HUES64 (cell line): ENCODE results near the gene FLCN.

Experiments
- H3K27ac ChIP-seq: 2 replicates; pipeline ENCODE4 v1.7.0; 2013; ENCODE audit warnings: low read depth, low read length, inconsistent platforms
- H3K27me3 ChIP-seq: 2 replicates; pipeline ENCODE4 v1.6.1; 2013; ENCODE audit warnings: mild to moderate bottlenecking, low read length; ENCODE audit not compliant: insufficient read depth
- H3K36me3 ChIP-seq: 2 replicates; pipeline ENCODE4 v1.6.1; 2013; ENCODE audit warnings: mild to moderate bottlenecking, low read length; ENCODE audit not compliant: insufficient read depth
- H3K4me1 ChIP-seq: 2 replicates; pipeline ENCODE4 v1.6.1; 2013; ENCODE audit warnings: mild to moderate bottlenecking, low read length, moderate library complexity; ENCODE audit not compliant: insufficient read depth
- H3K4me3 ChIP-seq: 2 replicates; pipeline ENCODE4 v1.5.1; 2013; ENCODE audit warnings: mild to moderate bottlenecking, low read length, moderate library complexity
- H3K9ac ChIP-seq: 2 replicates; pipeline ENCODE4 v1.6.1; 2013; ENCODE audit warnings: mild to moderate bottlenecking, low read depth, low read length
- H3K9me3 ChIP-seq: 2 replicates; pipeline ENCODE4 v1.6.1; 2013; ENCODE audit warnings: low read depth, low read length; ENCODE audit not compliant: insufficient read depth
- WGBS: fragments of 150-250, 120-280 bp; methylation state at CpG from one replicate; pipeline ENCODE4 v1.1.7; 2013; ENCODE audit warnings: missing lambda C conversion rate; 5-methylcytosine and 5-hydroxymethylcytosine counted together

FLCN gene

GRCh38 chr17:17182598-17183136 is 54.3 kb downstream of the FLCN start:
- Histone ChIP-seq H3K4me1 (no peaks in the 10 kb centered on the region), H3K4me3 (no peak overlapping the region), H3K9ac (no peak overlapping the region), H3K27me3 (no peaks in the 10 kb centered on the region), H3K27ac (no peak overlapping the region), H3K36me3 (peaks cover 57% of the 10 kb centered on the region), H3K9me3 (no peaks in the 10 kb centered on the region)
- 95% methylated on average over 6 of the region's 6 CpGs for WGBS

GRCh38 chr17:17181666-17182597 is 55.0 kb downstream of the FLCN start:
- Histone ChIP-seq H3K9me3 (no peaks in the 10 kb centered on the region), H3K27me3 (no peaks in the 10 kb centered on the region), H3K4me1 (no peaks in the 10 kb centered on the region), H3K9ac (no peak overlapping the region), H3K36me3 (peaks cover 64% of the 10 kb centered on the region), H3K27ac (no peak overlapping the region), H3K4me3 (no peak overlapping the region)
- 90% methylated on average over 15 of the region's 15 CpGs for WGBS

GRCh38 chr17:17180741-17181525 is 56.0 kb downstream of the FLCN start:
- no peaks in the 10 kb centered on the region for H3K27me3 ChIP-seq
- no peaks in the 10 kb centered on the region for H3K4me1 ChIP-seq
- no peak overlapping the region for H3K9ac ChIP-seq
- H3K36me3 ChIP-seq: peaks cover 74% of the 10 kb centered on the region
- no peak overlapping the region for H3K4me3 ChIP-seq
- 92% methylated on average over 9 of the region's 13 CpGs for WGBS
- H3K27ac ChIP-seq: no peak overlapping the region
- H3K9me3 ChIP-seq: no peaks in the 10 kb centered on the region

- Histone ChIP-seq H3K36me3 (peaks cover 82% of the 10 kb centered on the region), H3K27me3 (no peaks in the 10 kb centered on the region), H3K27ac (no peak overlapping the region), H3K9me3 (no peaks in the 10 kb centered on the region), H3K4me1 (no peaks in the 10 kb centered on the region), H3K9ac (no peak overlapping the region), H3K4me3 (no peak overlapping the region)
- 96% methylated on average over 9 of the region's 9 CpGs for WGBS
Observed at GRCh38 chr17:17180141-17180603, 56.8 kb downstream of the FLCN start.

- no peak overlapping the region for H3K27ac ChIP-seq
- WGBS: no CpG with 5 or more reads among the region's 2 CpGs
- no peak overlapping the region for H3K4me3 ChIP-seq
- H3K27me3 ChIP-seq: no peaks in the 10 kb centered on the region
- H3K4me1 ChIP-seq: no peaks in the 10 kb centered on the region
- no peaks in the 10 kb centered on the region for H3K9me3 ChIP-seq
- H3K36me3 ChIP-seq: peaks cover 87% of the 10 kb centered on the region
- no peak overlapping the region for H3K9ac ChIP-seq
Observed at GRCh38 chr17:17179371-17179827, 57.6 kb downstream of the FLCN start.

- H3K27ac ChIP-seq: no peak overlapping the region
- WGBS: 96% methylated on average over 12 of the region's 12 CpGs
Observed at GRCh38 chr17:17177176-17177575, 59.8 kb downstream of the FLCN start.

GRCh38 chr17:17176341-17176740 is 60.6 kb downstream of the FLCN start:
- Histone ChIP-seq H3K4me3 (no peak overlapping the region), H3K9ac (no peak overlapping the region), H3K27me3 (no peaks in the 10 kb centered on the region), H3K9me3 (no peaks in the 10 kb centered on the region), H3K4me1 (peaks cover under 1% of the 10 kb centered on the region; the same call in 1 of the 2 replicates), H3K27ac (no peak overlapping the region), H3K36me3 (peaks cover 87% of the 10 kb centered on the region)
- WGBS: 96% methylated on average over 12 of the region's 12 CpGs

More at GRCh38 chr17:17177176-17177575, 59.8 kb downstream of the FLCN start:
- H3K9me3 ChIP-seq: no peaks in the 10 kb centered on the region
- no peaks in the 10 kb centered on the region for H3K27me3 ChIP-seq
- H3K4me3 ChIP-seq: no peak overlapping the region
- no peaks in the 10 kb centered on the region for H3K4me1 ChIP-seq
- no peak overlapping the region for H3K9ac ChIP-seq
- peaks cover 93% of the 10 kb centered on the region for H3K36me3 ChIP-seq

- Histone ChIP-seq H3K9me3 (no peaks in the 10 kb centered on the region), H3K27me3 (no peaks in the 10 kb centered on the region), H3K4me1 (peaks cover 3% of the 10 kb centered on the region; the same call in 1 of the 2 replicates), H3K9ac (no peak overlapping the region), H3K36me3 (peaks cover 83% of the 10 kb centered on the region), H3K4me3 (no peak overlapping the region), H3K27ac (no peak overlapping the region)
- WGBS: 93% methylated on average over 12 of the region's 12 CpGs
Observed at GRCh38 chr17:17175917-17176316, 61.1 kb downstream of the FLCN start.

GRCh38 chr17:17175340-17175739 is 61.6 kb downstream of the FLCN start:
- H3K27me3 ChIP-seq: no peaks in the 10 kb centered on the region
- no peak overlapping the region for H3K4me3 ChIP-seq
- H3K9me3 ChIP-seq: no peaks in the 10 kb centered on the region
- H3K4me1 ChIP-seq: peaks cover 3% of the 10 kb centered on the region; the same call in 1 of the 2 replicates
- peaks cover 77% of the 10 kb centered on the region for H3K36me3 ChIP-seq
- WGBS: 94% methylated on average over 7 of the region's 8 CpGs
- H3K27ac ChIP-seq: no peak overlapping the region
- no peak overlapping the region for H3K9ac ChIP-seq

GRCh38 chr17:17173921-17174320 is 63.0 kb downstream of the FLCN start:
- Histone ChIP-seq H3K4me1 (peaks cover 3% of the 10 kb centered on the region; the same call in 1 of the 2 replicates), H3K4me3 (no peak overlapping the region), H3K27me3 (no peaks in the 10 kb centered on the region), H3K36me3 (peaks cover 65% of the 10 kb centered on the region), H3K27ac (no peak overlapping the region), H3K9ac (no peak overlapping the region), H3K9me3 (no peaks in the 10 kb centered on the region)
- 96% methylated on average over 14 of the region's 14 CpGs for WGBS

- Histone ChIP-seq H3K4me1 (peaks cover 3% of the 10 kb centered on the region; the same call in 1 of the 2 replicates), H3K9ac (no peak overlapping the region), H3K27ac (no peak overlapping the region), H3K27me3 (no peaks in the 10 kb centered on the region), H3K9me3 (no peaks in the 10 kb centered on the region), H3K4me3 (no peak overlapping the region), H3K36me3 (peaks cover 57% of the 10 kb centered on the region)
- WGBS: 95% methylated on average over 9 of the region's 9 CpGs
Observed at GRCh38 chr17:17172990-17173389, 64.0 kb downstream of the FLCN start.
